K562 (cell line): ENCODE data around the gene SLC22A3.

Source experiments
- CHD4 ChIP-seq: fragments of 200-600 bp; sonication (generic); IDR thresholded peaks from 3 replicates; pipeline ENCODE4 v1.6.1; 2012; ENCODE audit warnings: low read depth, mild to moderate bottlenecking, mixed read lengths, low read length, inconsistent platforms; ENCODE audit not compliant: insufficient read depth, insufficient replicate concordance, poor library complexity, severe bottlenecking
- TF ChIP-seq, protein P1 (sequence below), 2 experiments: IDR thresholded peaks; 2 replicates each; pipeline ENCODE4 v1.6.1; 2012; ENCODE audit warnings: improper control_type of control experiment in 2 of 2, low read depth in 2 of 2, low read length in 2 of 2, borderline replicate concordance in 1 of 2

- TF ChIP-seq, protein P1, sequence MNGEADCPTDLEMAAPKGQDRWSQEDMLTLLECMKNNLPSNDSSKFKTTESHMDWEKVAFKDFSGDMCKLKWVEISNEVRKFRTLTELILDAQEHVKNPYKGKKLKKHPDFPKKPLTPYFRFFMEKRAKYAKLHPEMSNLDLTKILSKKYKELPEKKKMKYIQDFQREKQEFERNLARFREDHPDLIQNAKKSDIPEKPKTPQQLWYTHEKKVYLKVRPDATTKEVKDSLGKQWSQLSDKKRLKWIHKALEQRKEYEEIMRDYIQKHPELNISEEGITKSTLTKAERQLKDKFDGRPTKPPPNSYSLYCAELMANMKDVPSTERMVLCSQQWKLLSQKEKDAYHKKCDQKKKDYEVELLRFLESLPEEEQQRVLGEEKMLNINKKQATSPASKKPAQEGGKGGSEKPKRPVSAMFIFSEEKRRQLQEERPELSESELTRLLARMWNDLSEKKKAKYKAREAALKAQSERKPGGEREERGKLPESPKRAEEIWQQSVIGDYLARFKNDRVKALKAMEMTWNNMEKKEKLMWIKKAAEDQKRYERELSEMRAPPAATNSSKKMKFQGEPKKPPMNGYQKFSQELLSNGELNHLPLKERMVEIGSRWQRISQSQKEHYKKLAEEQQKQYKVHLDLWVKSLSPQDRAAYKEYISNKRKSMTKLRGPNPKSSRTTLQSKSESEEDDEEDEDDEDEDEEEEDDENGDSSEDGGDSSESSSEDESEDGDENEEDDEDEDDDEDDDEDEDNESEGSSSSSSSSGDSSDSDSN (IDR thresholded peaks at IDR 0.05; ENCODE audit: borderline replicate concordance in 1 of 2, low read depth in 2 of 2, low read length in 2 of 2), result no peak
- TF ChIP-seq CHD4, result no peak
These were observed 14.3 kb upstream of the SLC22A3 start for GRCh38 chr6:160333841-160334240.
